ENCODE results near the gene PDZRN3.

- TF ChIP-seq, protein P1, sequence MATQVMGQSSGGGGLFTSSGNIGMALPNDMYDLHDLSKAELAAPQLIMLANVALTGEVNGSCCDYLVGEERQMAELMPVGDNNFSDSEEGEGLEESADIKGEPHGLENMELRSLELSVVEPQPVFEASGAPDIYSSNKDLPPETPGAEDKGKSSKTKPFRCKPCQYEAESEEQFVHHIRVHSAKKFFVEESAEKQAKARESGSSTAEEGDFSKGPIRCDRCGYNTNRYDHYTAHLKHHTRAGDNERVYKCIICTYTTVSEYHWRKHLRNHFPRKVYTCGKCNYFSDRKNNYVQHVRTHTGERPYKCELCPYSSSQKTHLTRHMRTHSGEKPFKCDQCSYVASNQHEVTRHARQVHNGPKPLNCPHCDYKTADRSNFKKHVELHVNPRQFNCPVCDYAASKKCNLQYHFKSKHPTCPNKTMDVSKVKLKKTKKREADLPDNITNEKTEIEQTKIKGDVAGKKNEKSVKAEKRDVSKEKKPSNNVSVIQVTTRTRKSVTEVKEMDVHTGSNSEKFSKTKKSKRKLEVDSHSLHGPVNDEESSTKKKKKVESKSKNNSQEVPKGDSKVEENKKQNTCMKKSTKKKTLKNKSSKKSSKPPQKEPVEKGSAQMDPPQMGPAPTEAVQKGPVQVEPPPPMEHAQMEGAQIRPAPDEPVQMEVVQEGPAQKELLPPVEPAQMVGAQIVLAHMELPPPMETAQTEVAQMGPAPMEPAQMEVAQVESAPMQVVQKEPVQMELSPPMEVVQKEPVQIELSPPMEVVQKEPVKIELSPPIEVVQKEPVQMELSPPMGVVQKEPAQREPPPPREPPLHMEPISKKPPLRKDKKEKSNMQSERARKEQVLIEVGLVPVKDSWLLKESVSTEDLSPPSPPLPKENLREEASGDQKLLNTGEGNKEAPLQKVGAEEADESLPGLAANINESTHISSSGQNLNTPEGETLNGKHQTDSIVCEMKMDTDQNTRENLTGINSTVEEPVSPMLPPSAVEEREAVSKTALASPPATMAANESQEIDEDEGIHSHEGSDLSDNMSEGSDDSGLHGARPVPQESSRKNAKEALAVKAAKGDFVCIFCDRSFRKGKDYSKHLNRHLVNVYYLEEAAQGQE (IDR thresholded peaks at IDR 0.05; ENCODE audit: insufficient read depth in 1 of 2, low read depth in 2 of 2, low read length in 2 of 2) = no peak
- no peak for TF ChIP-seq POLR2AphosphoS5 (IDR thresholded peaks at IDR 0.05; ENCODE audit: low read depth, low read length)
- no peak for TF ChIP-seq FOXP2 (optimal IDR thresholded peaks at IDR 0.05; ENCODE audit: borderline replicate concordance, extremely low read depth, extremely low read length, insufficient read depth)
Observed at GRCh38 chr3:73500321-73500720, 124.4 kb downstream of the PDZRN3 start.
